Glutamatergic neuron (in vitro differentiated cells): ENCODE measurements around the gene NYAP2. TPM values are rescaled to one million over a fixed set of nuclear protein-coding genes. Genes with fewer than 3 reads are reported as not detected.

Experiments used
- DNase-seq: peaks from one replicate; pipeline ENCODE4 v3.0.0; 2022
- H3K27ac Mint-ChIP-seq: one replicate; pipeline ENCODE4 v1.8.0; 2020; ENCODE audit warnings: mild to moderate bottlenecking, mixed read lengths, inconsistent platforms; ENCODE audit not compliant: unreplicated experiment
- H3K27me3 Mint-ChIP-seq: one replicate; pipeline ENCODE4 v1.8.0; 2020; ENCODE audit warnings: mild to moderate bottlenecking, moderate library complexity, mixed read lengths, inconsistent platforms; ENCODE audit not compliant: unreplicated experiment
- H3K36me3 Mint-ChIP-seq: one replicate; pipeline ENCODE4 v1.8.0; 2020; ENCODE audit warnings: mild to moderate bottlenecking, mixed read lengths, inconsistent platforms; ENCODE audit not compliant: unreplicated experiment
- H3K4me1 Mint-ChIP-seq: one replicate; pipeline ENCODE4 v1.8.0; 2020; ENCODE audit warnings: mild to moderate bottlenecking, low read depth, mixed read lengths, inconsistent platforms; ENCODE audit not compliant: unreplicated experiment
- H3K4me3 Mint-ChIP-seq: one replicate; pipeline ENCODE4 v1.8.0; 2020; ENCODE audit warnings: mild to moderate bottlenecking, mixed read lengths, inconsistent platforms; ENCODE audit not compliant: unreplicated experiment
- H3K9me3 Mint-ChIP-seq: one replicate; pipeline ENCODE4 v1.8.0; 2020; ENCODE audit warnings: mild to moderate bottlenecking, moderate library complexity, mixed read lengths, inconsistent platforms; ENCODE audit not compliant: unreplicated experiment
- CTCF ChIP-seq: fragments of 200-600 bp; sonication (generic); IDR thresholded peaks from one replicate; pipeline ENCODE4 v1.5.0; 2021; ENCODE audit not compliant: partially characterized antibody, unreplicated experiment
- total RNA-seq: library from RNA; stranded (reverse); fragmentation: NEBNext Ultra II Directional; extraction: Animal tissue kit (Norgen Biotek cat#: 25700); gene quantifications from one replicate; pipeline ENCODE4 v1.2.1, GENCODE V29; 2021; ENCODE audit not compliant: unreplicated experiment

Gene NYAP2
- total RNA-seq, 1 donor from 2014 or later, result 0.32 TPM

- Mint-ChIP-seq H3K9me3 (no peaks in the 10 kb centered on the region), H3K36me3 (no peaks in the 10 kb centered on the region), H3K4me3 (no peak overlapping the region), H3K27ac (no peak overlapping the region), H3K27me3 (peaks cover 2% of the 10 kb centered on the region), H3K4me1 (no peaks in the 10 kb centered on the region)
- no peak for TF ChIP-seq CTCF
- no peak for DNase-seq
Observed at GRCh38 chr2:225463449-225463848, 63.9 kb downstream of the NYAP2 start.

- Mint-ChIP-seq H3K4me1 (no peaks in the 10 kb centered on the region), H3K27ac (no peak overlapping the region), H3K36me3 (no peaks in the 10 kb centered on the region), H3K4me3 (no peak overlapping the region), H3K27me3 (peaks cover 2% of the 10 kb centered on the region), H3K9me3 (no peaks in the 10 kb centered on the region)
- DNase-seq, result no peak
- no peak for TF ChIP-seq CTCF
Observed at GRCh38 chr2:225464346-225465025, 65.0 kb downstream of the NYAP2 start.

- no peaks in the 10 kb centered on the region for H3K36me3 Mint-ChIP-seq
- no peak for TF ChIP-seq CTCF
- DNase-seq, result no peak
- H3K27ac Mint-ChIP-seq, result no peak overlapping the region
- no peaks in the 10 kb centered on the region for H3K9me3 Mint-ChIP-seq
- H3K4me1 Mint-ChIP-seq, result no peaks in the 10 kb centered on the region
- peaks cover 2% of the 10 kb centered on the region for H3K27me3 Mint-ChIP-seq
- no peak overlapping the region for H3K4me3 Mint-ChIP-seq
Observed at GRCh38 chr2:225465827-225466226, 66.3 kb downstream of the NYAP2 start.

- Mint-ChIP-seq H3K27ac (no peak overlapping the region), H3K9me3 (no peaks in the 10 kb centered on the region), H3K4me3 (no peak overlapping the region), H3K4me1 (no peaks in the 10 kb centered on the region), H3K27me3 (peaks cover 2% of the 10 kb centered on the region), H3K36me3 (no peaks in the 10 kb centered on the region)
- no peak for TF ChIP-seq CTCF
- no peak for DNase-seq
Observed at GRCh38 chr2:225466891-225467604, 67.5 kb downstream of the NYAP2 start.

GRCh38 chr2:225468131-225468530 lies 68.6 kb downstream of the NYAP2 start:
- Mint-ChIP-seq H3K27me3 (peaks cover 2% of the 10 kb centered on the region), H3K36me3 (no peaks in the 10 kb centered on the region), H3K27ac (no peak overlapping the region), H3K4me1 (no peaks in the 10 kb centered on the region), H3K9me3 (no peaks in the 10 kb centered on the region), H3K4me3 (no peak overlapping the region)
- DNase-seq, result no peak
- no peak for TF ChIP-seq CTCF
